CD4-positive, alpha-beta T cell treated with Interleukin-10 for 1 hour (primary cell): ENCODE data around the gene SCTR.
"Not testable (repeated sequence)": the region's sequence is repeated elsewhere in the genome, so short reads cannot be mapped to it uniquely, and the experiment has no call there.

ENCODE experiments used
- DNase-seq: peaks from one replicate; pipeline ENCODE4 v3.0.0-alpha.2; 2020

SCTR gene

GRCh38 chr2:119426801-119427395, 97.4 kb downstream of the SCTR start:
- no peak for DNase-seq

DNA sequence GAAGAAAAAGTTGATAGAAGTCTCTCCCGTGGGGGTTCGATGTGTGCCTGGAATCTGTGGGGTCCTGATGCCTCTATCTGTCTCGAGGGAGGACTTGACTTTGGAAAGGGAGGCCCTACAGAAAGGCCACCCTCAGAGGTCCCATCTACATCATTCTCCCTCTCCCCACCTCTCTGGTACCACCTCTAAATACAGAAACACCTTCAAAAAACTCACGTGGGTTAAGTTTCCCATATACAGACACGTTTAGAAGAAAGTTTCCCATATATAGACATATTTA, 97.9 kb downstream of the SCTR start:
- no peak for DNase-seq

- DNase-seq: no peak
These were observed 98.5 kb downstream of the SCTR start for GRCh38 chr2:119425620-119426395.

DNA sequence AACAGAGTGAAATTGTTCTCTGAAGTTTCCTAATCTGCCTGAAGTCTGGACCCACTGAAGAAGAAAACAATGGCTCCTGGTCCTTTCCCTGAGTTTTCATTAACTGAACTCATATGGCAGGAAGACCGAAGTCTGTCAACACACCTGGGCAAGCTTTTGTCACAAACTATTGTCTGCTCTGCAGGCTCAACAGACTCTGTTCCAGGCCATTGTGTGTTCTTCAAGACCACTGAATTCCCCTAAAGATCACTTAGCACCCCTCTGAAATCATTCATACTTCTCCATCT, 99.2 kb downstream of the SCTR start:
- no peak for DNase-seq

GRCh38 chr2:119424284-119425118, 99.8 kb downstream of the SCTR start:
- no peak for DNase-seq

DNA sequence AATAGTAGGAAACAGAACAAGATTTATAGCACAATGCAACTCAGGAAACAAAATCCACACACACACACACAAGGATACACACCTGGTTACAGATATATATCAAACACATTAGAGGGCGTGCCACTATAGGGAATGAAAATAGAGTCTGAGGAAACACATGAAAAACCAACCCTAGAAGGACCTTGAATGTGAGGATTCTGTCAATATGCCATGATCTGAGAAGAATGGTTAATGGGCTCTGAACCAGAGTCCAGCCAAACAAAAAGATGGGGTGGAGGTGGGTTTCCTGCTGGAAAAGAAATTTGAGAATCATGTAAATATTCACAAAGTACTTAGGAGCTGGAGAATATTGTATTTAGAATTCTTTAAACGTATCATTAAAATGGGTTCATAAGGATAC, 100.5 kb downstream of the SCTR start:
- DNase-seq: no peak

DNA sequence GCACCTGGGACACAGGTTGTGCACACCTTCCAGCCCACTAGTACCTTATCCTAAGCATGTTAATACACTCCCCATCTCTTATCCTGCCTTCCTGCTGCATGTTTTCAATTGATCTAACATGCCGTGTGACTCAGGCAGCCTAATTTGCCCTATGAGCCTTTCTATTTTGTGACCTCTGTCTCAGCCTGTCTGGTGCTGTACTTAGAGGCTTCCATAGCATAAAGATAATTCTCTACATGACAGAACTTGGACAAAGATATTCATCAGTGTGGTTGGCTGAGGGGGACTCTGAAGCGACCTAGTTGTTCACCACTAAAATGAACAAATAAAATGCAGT, 101.2 kb downstream of the SCTR start:
- no peak for DNase-seq

DNA sequence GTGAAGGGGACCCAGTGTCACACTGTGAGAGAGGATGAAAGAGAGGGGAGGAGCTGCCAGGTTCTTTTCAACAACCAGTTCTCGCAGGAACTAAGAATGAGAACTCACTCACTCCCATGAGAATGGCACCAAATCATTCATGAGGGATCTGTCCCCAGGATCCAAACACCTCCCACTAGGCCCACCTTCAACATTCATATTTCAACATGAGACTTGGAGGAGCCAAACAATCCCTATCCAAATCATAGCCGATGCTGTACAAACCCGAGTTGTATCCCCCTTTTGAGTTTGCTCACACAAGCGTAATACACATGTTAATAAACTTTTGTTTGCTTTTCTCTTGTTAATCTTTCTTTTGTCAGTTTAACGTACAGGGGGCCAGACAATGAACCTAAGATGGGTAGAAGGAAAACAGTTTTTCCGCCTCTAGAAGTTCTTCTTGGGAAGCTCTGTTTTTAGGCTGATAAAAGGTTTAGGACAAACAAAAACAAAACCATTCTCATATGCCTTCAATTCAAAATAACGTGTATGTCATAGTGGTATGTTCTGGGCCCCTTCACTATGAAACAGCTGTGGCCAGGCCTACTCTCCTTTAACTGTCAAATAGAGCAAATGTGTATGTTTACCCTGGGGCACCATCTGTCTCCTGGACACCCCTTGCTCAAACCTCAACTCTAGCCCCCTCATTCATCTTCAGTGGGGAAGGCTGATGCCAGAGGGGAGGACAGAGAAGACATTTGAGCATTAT, 101.7 kb downstream of the SCTR start:
- DNase-seq: no peak

GRCh38 chr2:119421741-119422140, 102.5 kb downstream of the SCTR start:
- no peak for DNase-seq

DNA sequence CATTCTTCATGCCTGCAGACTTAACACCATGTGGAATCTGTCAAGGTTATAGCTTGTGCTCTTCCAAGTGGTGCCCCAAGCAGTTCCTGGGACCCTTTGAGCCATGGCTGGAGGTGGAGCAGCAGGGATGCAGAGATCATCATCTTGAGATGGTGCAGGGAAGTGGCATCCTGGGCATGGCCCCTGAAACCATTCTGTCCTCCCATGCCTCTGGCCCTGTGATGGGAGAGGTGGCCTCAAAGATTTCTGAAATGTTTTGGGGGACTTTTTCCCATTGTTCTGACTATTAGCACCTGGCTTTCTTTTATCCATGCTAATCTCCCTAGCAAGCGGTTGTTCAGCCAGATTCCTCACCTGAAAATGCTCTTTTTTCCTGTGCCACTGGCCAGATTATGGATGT, 103.0 kb downstream of the SCTR start:
- no peak for DNase-seq

DNA sequence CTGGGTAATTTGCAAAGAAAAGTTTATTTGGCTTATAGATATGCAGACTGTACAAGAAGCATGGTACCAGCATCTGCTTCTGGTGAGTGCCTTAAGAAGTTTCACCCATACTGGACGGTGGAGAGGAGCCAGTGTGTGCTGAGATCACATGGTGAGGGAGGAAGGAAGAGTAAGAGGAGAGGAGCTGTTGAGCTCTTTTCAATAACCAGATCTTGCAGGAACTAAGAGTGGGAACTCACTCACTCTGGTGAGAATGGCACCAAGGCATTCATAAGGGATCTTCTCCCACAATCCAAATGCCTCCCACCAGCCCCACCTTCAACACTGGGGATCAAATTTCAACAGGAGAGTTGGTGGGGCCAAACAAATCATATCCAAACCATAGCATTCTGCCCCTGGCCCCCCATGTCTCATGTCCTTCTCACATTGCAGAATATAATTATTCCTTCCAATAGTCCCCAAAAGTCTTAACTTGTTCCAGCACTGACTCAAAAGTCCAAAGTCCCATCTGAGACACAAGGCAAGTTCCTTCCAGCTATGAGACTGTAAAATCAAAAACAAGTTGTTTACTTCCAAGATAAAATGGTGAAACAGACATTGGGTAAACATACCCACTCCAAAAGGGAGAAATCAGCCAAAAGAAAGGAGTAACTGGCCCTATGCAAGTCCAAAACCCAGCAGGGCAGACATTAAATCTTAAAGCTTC, 104.3 kb downstream of the SCTR start:
- no peak for DNase-seq

DNA sequence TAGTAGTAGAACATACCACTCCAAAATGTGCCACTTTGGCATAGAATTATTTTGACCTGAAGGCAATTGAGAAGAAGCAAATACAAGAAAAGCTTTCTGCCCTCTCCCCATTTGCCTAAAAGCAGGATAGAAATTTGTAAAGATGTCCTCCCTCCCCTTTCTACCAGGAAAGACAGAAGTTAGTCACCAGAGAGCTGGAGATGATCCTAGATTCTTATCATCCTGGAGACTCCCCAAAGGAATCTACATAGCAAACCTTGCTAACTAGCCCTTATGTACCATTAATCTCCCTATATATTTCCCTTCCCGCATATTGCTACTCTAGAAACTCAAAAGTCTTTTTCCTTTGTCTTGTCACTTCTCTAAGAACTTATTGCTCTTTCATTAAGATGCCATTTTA, 105.2 kb downstream of the SCTR start:
- no peak for DNase-seq

DNA sequence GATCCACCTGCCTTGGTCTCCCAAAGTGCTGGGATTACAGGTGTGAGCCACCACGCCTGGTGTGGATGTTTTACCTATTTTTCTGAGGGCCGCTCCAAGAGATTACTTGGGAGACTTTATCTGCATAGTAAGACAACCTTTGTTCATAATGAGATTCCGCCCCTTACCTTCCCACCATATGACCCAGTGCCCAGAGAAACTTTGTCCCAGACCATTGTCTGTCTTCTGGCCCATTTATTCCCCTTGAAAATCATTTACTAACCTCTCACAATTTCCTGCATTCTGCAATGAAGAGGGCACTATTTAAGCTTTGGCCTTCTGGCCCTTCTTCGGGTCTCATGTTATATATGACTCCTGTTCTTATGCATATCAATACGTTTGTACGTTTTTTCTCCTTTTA, 106.4 kb downstream of the SCTR start:
- DNase-seq: no peak

- no peak for DNase-seq
These were observed 107.9 kb downstream of the SCTR start for GRCh38 chr2:119416299-119416923.

DNA sequence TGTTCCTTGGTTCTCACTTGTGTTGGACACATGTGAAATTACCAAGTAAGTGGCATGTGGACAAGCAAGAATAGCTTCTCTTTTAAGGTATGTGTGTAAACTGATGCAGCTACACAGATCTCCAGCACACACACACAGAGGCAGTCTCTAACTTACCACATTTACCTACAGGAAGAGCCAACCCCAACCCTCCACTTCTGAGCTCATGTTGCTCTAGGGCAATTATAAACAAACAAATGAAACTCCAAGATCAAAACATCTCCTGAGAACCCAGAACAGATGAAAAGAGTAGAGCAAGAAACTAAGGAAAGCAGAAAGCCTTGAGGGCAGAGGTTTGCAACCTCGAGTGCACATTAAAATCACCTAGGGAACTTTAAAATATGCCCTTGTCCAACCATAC, 108.7 kb downstream of the SCTR start:
- no peak for DNase-seq

DNA sequence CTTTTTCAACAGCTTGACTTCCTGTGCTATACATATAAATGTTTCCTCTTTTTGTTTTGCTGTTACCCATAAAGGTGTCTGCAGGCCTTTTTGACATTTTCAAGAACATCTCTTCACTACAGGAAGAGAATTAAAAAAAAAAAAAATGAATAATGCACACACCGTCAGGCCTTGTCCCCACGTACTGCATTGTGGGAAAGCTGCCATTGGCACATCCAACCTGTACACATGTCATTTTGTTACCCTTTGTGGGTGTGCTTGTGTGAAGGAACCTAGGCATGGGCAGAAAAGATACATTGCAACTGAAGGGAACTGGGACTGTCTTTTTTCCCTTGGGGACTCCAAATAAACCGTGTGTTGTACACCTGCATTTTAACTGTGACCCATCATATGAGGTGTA, 109.4 kb downstream of the SCTR start:
- DNase-seq: no peak

DNA sequence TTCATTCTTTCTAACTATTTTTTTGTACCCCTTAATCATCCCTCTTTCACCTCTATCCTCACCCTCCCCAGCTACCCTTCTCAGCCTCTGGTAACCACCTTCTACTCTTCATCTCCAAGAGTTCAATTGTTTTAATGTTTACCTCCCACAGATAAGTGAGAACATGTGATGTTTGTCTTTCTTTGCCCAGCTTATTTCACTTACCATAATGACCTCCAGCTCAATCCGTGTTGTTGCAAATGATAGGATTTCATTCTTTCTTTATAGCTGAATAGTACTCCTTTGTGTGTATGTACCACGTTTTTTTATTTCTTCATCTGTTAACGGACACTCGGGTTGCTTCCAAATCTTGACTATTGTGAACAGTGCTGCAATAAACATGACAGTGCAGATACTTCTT, 114.8 kb downstream of the SCTR start:
- no peak for DNase-seq

- no peak for DNase-seq
These were observed 116.1 kb downstream of the SCTR start for GRCh38 chr2:119408221-119408619.

- peak; percentile 37 for DNase-seq
These were observed 116.7 kb downstream of the SCTR start for GRCh38 chr2:119407430-119408220.

GRCh38 chr2:119405151-119405550, 119.1 kb downstream of the SCTR start:
- no peak for DNase-seq

GRCh38 chr2:119403618-119404017, 120.7 kb downstream of the SCTR start:
- DNase-seq: not testable (repeated sequence)
